Mesothelial cell of epicardium (in vitro differentiated cells): ENCODE measurements around the gene CCDC117. TPM values are rescaled to one million over a fixed set of nuclear protein-coding genes. Genes with fewer than 3 reads are reported as not detected.

Experiments used
- DNase-seq, 2 experiments: peaks; one replicate each; pipeline ENCODE4 v3.0.0; 2021; ENCODE audit warnings: low spot score in 2 of 2; ENCODE audit not compliant: unreplicated experiment in 2 of 2
- H3K27ac Mint-ChIP-seq: 2 replicates; pipeline ENCODE4 v1.8.0; 2021; ENCODE audit warnings: mixed read lengths
- H3K27me3 Mint-ChIP-seq: 2 replicates; pipeline ENCODE4 v1.8.0; 2021; ENCODE audit warnings: low read depth, mixed read lengths
- H3K36me3 Mint-ChIP-seq: 2 replicates; pipeline ENCODE4 v1.8.0; 2021; ENCODE audit warnings: mixed read lengths
- H3K4me1 Mint-ChIP-seq: 2 replicates; pipeline ENCODE4 v1.8.0; 2021; ENCODE audit warnings: mixed read lengths
- H3K4me3 Mint-ChIP-seq: 2 replicates; pipeline ENCODE4 v1.8.0; 2021; ENCODE audit warnings: mild to moderate bottlenecking, moderate library complexity, mixed read lengths
- H3K9me3 Mint-ChIP-seq: 2 replicates; pipeline ENCODE4 v1.8.0; 2021; ENCODE audit warnings: mixed read lengths
- total RNA-seq: library from RNA; stranded (reverse); gene quantifications from 3 replicates; pipeline ENCODE4 v1.2.1, GENCODE V29; 2021
- TF ChIP-seq, protein P1 (sequence below): fragments of 200-600 bp; sonication (generic); IDR thresholded peaks from one replicate; pipeline ENCODE4 v1.5.0; 2021; ENCODE audit warnings: antibody characterized with exemption; ENCODE audit not compliant: unreplicated experiment

The CCDC117 gene
- total RNA-seq, 1 donor from 2014 or later, result 22.8 TPM

DNA sequence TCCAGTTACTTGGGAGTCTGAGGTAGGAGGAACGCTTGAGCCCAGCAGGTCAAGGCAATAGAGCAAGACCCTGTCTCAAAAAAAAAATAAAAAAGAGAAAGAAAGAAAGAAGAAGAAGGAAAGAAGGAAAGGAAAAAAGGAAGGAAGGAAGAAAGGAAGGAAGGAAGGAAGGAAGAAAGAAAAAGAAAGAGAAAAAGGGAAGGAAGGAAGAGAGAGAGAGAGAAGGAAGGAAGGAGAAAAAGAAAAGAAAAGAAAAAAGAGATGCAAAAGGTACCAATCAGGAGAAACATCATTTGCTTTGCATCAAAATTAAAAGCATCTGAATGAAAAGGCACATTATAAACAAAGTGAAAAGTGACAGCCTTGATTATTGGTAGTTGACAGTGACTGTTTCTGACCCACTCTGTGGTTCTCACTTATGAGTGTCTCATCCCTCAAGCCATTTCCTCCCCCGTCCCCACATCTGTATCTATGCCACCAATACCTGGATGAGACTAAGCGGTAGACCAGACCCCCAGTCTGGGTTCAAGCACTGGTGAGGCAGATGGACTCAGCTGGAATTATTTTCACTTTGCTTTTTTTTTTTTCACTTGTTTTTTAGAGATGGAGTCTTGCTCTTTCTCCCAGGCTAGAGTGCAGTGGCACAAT, 60.9 kb downstream of the CCDC117 start:
- H3K27ac Mint-ChIP-seq, result no peak overlapping the region
- H3K4me1 Mint-ChIP-seq, result no peaks in the 10 kb centered on the region
- TF ChIP-seq, protein P1, sequence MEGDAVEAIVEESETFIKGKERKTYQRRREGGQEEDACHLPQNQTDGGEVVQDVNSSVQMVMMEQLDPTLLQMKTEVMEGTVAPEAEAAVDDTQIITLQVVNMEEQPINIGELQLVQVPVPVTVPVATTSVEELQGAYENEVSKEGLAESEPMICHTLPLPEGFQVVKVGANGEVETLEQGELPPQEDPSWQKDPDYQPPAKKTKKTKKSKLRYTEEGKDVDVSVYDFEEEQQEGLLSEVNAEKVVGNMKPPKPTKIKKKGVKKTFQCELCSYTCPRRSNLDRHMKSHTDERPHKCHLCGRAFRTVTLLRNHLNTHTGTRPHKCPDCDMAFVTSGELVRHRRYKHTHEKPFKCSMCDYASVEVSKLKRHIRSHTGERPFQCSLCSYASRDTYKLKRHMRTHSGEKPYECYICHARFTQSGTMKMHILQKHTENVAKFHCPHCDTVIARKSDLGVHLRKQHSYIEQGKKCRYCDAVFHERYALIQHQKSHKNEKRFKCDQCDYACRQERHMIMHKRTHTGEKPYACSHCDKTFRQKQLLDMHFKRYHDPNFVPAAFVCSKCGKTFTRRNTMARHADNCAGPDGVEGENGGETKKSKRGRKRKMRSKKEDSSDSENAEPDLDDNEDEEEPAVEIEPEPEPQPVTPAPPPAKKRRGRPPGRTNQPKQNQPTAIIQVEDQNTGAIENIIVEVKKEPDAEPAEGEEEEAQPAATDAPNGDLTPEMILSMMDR, result no peak
- no peaks in the 10 kb centered on the region for H3K27me3 Mint-ChIP-seq
- DNase-seq, result no peak
- peaks cover 5% of the 10 kb centered on the region for H3K36me3 Mint-ChIP-seq
- no peaks in the 10 kb centered on the region for H3K9me3 Mint-ChIP-seq
- no peak overlapping the region for H3K4me3 Mint-ChIP-seq

DNA sequence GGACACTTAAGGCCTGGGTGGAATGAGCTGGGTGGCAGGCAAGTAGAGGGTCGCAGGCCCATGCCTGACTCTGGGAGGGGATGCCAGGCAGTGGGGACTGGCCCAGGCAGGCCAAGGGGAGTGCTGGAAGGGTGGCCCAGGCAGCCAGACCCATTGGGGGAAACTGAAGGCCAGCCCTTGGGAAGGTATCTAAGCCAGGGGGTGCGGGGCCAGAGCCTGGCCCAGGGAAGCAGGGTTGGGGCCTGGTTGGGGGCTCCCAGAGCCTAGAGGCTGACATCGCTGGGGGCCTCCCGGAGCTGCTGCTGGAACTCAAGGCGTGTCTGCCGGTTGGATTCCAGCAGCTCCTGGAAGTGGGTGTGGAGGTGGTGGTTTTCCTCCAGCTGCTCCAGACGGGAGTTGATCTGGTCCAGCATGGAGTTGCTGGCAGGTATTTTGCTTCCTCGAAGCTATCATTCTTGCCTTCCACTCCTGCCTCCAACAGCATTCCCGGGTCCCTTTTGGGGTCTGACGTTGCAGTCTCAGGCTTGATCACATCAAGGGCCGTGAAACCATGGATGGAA, 63.2 kb downstream of the CCDC117 start:
- Mint-ChIP-seq H3K27me3 (no peaks in the 10 kb centered on the region), H3K27ac (no peak overlapping the region), H3K9me3 (no peaks in the 10 kb centered on the region), H3K4me1 (no peaks in the 10 kb centered on the region), H3K36me3 (peaks cover 5% of the 10 kb centered on the region), H3K4me3 (no peak overlapping the region)
- no peak for DNase-seq
- TF ChIP-seq, protein P1, result no peak

DNA sequence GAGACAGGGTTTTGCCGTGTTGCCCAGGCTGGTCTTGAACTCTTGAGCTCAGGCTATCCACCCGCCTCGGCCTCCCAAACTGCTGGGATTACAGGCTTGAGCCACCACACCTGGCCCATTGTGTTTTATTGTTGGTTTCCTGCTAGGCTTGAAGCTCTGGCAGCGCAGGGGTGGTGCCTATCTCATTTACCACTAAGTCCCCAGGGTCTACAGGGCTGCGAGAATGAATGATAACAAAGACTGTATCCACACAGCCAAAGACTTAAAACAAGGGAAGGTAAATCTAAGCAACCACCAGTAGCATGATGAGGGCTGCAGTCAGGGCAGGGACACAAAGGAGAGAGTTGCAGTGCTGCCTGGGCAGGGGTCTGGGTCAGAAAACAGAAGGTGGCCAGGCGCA, 65.1 kb downstream of the CCDC117 start:
- Mint-ChIP-seq H3K36me3 (peaks cover 5% of the 10 kb centered on the region), H3K4me1 (no peaks in the 10 kb centered on the region), H3K4me3 (no peak overlapping the region), H3K9me3 (no peaks in the 10 kb centered on the region), H3K27ac (no peak overlapping the region), H3K27me3 (no peaks in the 10 kb centered on the region)
- TF ChIP-seq, protein P1, result no peak
- no peak for DNase-seq

Other genes with a start within 250 kb of the CCDC117 start
- gene TTC28, start 92.9 kb upstream of the CCDC117 start, total RNA-seq, result 91.7 to 95.9 TPM (median 92.7 TPM) in 3 replicates
- 22.9 to 25.0 TPM (median 24.2 TPM) in 3 replicates for gene CHEK2, start 30.9 kb upstream of the CCDC117 start, total RNA-seq
- gene HSCB, start 30.7 kb upstream of the CCDC117 start, total RNA-seq, result 15.0 to 18.7 TPM (median 15.7 TPM) in 3 replicates
- 71.9 to 73.1 TPM (median 72.7 TPM) in 3 replicates for gene XBP1, start 27.9 kb downstream of the CCDC117 start, total RNA-seq
- 35.9 to 37.3 TPM (median 36.4 TPM) in 3 replicates for gene ZNRF3, start 110.9 kb downstream of the CCDC117 start, total RNA-seq